Right ventricle myocardium inferior (tissue), 1 donor: ENCODE results near the gene GPR17. TPM values are rescaled to one million over a fixed set of nuclear protein-coding genes. Genes with fewer than 3 reads are reported as not detected.
A peak's percentile ranks its signal among the peaks of the same experiment; 100 is the strongest.

Experiments used
- ATAC-seq: fragments of 200-7000 bp; cut with Tn5 transposase; one replicate; pipeline ENCODE4 v1.9.1; 2020; ENCODE audit warnings: mild to moderate bottlenecking, moderate library complexity
- DNase-seq: peaks from one replicate; pipeline ENCODE4 v3.0.0; 2021; ENCODE audit errors: missing footprints
- intact Hi-C: fragments of 100-400 bp; cut with DNase I; formaldehyde crosslinking; loops from one replicate; pipeline ENCODE4 v1.11.0; 2022
- total RNA-seq: library from RNA; stranded (reverse); fragmentation: NEBNext Ultra II Directional; extraction: Animal tissue kit (Norgen Biotek cat#: 25700); gene quantifications from one replicate; pipeline ENCODE4 v1.2.1, GENCODE V29; 2021
- donor health status: DM: no; HTN: yes; CAD: no; lungs with severe emphysema.

The GPR17 gene
- total RNA-seq, 1 donor from 2014 or later: 0.16 TPM

DNA sequence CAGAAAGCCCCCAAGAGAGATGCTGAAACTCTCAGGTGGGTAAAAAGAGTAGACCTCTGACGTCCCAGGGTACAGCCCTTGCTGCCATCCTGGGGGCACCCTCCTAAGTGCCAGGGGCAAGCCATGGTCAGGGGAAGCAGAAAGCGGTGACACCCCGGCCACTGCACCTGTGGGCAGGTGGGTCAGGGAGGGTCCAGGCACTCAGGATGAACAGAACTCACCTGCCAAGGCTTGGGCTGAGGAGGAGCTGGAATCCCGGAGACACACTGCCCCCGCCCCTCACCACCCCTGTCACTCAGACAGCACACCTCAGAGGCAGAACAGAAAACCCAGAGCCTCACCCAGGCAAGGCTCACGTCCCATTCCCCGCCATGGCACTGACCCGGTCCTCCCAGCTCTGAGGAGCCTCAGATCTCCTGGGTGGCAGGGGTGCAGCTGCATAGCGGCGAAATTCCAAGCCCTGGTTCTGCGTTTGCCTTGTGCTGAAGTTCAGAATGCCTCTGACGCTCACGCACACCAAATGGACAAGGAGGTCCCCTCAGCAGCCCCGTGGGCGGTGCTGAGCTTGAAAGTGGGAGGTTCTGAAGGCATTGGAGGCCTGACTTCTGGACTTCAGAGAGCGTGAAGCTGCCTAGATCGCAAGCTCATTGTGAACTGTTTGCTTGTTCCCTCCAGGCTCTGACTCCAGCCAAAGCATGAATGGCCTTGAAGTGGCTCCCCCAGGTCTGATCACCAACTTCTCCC, 4.3 kb downstream of the GPR17 start:
- no peak for ATAC-seq
- intact Hi-C loops: no loop called here

DNA sequence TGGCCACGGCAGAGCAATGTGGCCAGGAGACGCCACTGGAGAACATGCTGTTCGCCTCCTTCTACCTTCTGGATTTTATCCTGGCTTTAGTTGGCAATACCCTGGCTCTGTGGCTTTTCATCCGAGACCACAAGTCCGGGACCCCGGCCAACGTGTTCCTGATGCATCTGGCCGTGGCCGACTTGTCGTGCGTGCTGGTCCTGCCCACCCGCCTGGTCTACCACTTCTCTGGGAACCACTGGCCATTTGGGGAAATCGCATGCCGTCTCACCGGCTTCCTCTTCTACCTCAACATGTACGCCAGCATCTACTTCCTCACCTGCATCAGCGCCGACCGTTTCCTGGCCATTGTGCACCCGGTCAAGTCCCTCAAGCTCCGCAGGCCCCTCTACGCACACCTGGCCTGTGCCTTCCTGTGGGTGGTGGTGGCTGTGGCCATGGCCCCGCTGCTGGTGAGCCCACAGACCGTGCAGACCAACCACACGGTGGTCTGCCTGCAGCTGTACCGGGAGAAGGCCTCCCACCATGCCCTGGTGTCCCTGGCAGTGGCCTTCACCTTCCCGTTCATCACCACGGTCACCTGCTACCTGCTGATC, 4.9 kb downstream of the GPR17 start:
- intact Hi-C loops: no loop called here
- peak; percentile 63 for DNase-seq
- no peak for ATAC-seq

More for the DNA sequence above, 4.3 kb downstream of the GPR17 start:
- peak; percentile 60 for DNase-seq

DNA sequence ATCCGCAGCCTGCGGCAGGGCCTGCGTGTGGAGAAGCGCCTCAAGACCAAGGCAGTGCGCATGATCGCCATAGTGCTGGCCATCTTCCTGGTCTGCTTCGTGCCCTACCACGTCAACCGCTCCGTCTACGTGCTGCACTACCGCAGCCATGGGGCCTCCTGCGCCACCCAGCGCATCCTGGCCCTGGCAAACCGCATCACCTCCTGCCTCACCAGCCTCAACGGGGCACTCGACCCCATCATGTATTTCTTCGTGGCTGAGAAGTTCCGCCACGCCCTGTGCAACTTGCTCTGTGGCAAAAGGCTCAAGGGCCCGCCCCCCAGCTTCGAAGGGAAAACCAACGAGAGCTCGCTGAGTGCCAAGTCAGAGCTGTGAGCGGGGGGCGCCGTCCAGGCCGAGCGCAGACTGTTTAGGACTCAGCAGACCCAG, 5.4 kb downstream of the GPR17 start:
- ATAC-seq (no peak), DNase-seq (peak; percentile 53)
- intact Hi-C loops: no loop called here

DNA sequence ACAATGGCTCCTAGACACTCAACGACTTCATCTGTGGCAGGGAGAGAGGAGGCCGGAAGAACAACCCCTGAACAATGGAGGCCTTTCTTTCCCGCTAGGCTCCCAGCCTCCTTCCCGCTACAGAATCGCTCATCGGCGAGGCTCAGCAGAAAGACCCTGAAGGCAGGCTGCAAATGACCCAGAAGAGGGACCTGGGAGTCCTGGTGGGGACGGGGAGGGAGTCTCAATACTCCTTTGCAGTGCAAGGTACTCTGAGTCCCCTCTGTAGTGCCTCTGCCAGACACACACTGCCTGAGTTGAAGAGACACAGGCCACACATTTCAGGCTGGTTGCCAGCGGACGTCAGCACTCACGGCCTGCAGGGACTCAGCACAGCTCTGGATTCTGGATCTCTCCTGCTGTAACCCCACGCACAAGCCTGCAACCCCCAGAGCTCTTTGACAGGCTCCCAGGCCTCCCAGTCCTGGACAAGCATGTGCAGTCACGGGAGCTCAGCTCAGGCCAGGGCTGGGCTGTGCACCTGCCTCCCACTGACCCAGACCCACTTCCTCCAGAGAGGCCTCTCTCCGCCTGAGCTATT, 6.1 kb downstream of the GPR17 start:
- ATAC-seq (peak; percentile 88), DNase-seq (peak; percentile 95)
- intact Hi-C loops: no loop called here

DNA sequence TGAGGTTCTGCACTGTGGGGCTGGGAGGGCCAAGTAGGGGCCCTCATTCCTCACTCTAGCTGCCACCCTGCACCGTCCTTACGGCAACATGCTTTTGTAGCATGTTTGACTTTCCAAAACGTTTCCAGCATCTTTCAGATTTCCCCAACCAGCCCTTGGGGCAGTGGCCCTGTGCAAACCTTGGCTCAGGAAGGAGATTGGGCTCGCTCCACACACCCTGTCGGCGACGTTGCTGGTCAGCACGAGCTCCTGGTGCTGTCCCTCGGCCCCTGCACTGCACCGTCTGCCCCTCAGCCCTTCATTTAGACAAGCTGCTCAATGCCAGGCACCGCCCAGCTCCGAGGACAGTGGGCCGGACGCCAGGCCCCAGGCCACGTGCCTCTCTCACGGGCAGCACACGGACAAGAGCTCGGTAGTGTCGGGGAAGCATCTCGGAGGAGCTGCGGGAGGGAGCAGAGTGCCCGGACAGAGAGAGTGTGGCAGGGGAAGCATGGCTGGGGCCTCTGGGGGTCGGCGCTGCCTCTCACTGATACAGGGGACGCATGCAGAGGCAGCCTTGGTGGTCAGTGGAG, 6.9 kb downstream of the GPR17 start:
- no peak for ATAC-seq
- DNase-seq: peak; percentile 47
- intact Hi-C loops: no loop called here

DNA sequence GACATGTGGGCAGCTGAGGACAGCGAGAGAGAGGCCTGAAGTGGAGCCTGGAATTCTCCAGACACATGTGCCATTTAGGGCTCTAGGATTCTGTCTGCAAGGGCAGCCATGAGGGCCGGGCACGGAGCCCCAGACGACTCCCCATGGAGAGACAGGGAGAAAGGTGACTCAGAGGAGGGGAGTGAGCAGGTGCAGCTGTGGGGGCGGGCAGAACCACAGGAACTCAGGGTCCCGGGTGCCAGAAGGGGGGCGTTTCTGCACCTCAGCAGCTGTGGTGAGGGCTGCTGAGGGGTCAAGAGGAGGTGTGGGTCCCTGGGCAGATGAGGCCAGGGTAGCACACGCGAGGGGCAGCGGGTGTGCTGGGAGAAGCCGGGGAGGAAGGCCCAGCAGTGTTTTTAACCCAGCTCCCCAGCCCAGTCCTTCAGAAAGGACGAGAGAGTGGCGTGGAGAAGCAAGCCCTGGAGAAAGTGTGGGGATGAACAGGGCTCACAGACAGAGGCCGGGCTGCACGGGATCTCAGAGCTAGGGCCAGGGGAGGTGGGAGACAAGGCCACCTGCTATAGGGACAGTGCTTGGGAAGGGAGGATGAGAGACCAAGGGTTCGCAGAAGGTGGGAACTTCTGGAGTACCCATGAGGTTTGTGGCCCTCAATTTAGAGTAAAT, 7.6 kb downstream of the GPR17 start:
- ATAC-seq (no peak), DNase-seq (peak; percentile 60)
- intact Hi-C loops: no loop called here

DNA sequence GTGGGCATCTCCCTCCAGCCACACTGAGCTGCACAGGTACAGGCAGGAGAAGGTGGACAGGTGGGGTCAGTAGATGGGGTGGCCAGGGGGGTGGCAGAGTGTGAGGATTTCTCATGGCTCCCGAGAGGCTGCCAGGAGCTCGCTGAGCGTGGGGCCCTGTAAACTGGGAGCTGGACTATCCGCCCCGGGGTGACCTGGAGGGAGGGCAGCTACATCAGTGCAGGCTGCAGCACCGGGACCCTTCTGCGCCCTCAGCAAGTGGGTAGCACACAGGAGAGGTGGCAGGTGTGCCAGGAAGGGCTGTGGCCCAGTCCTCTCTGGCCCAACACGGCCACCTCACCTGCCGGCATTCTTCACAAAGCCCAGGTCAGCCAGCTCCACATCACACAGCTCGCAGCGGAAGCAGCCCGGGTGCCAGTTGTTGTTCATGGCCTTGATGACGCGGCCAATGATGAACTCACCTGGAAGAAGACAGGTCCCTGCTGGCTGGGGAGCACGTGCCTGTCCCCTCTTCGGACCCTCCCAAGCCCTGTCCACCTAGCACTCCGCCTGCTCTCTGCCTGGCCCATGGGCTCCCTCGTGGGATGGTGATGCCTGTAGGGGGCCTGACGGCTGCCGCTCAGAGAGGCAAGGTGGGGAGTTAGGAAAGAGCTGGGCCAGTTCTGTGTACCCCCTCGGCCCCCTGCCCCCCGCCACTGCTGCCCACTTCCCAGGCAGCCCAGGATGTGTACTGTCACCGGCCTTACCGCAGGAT, 8.3 kb downstream of the GPR17 start:
- intact Hi-C loops: no loop called here
- peak; percentile 55 for DNase-seq
- ATAC-seq: no peak

DNA sequence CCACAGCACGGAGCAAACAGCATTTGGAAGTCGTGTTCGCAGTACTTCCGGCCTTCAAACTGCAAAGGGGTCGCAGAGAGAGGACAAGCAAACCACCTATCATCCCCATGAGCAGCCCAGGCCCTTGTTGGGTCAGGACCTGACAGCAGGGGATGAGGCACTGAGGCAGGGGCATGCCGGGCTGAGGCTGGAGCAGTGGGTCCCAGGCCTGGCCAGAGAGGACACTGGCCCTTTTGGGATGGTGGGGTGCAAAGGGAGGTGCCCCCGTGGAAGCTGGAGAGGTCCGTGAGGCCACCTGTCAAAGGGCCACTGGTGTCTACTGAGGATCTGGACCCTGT, 8.9 kb downstream of the GPR17 start:
- DNase-seq (no peak), ATAC-seq (no peak)
- intact Hi-C loops: no loop called here

DNA sequence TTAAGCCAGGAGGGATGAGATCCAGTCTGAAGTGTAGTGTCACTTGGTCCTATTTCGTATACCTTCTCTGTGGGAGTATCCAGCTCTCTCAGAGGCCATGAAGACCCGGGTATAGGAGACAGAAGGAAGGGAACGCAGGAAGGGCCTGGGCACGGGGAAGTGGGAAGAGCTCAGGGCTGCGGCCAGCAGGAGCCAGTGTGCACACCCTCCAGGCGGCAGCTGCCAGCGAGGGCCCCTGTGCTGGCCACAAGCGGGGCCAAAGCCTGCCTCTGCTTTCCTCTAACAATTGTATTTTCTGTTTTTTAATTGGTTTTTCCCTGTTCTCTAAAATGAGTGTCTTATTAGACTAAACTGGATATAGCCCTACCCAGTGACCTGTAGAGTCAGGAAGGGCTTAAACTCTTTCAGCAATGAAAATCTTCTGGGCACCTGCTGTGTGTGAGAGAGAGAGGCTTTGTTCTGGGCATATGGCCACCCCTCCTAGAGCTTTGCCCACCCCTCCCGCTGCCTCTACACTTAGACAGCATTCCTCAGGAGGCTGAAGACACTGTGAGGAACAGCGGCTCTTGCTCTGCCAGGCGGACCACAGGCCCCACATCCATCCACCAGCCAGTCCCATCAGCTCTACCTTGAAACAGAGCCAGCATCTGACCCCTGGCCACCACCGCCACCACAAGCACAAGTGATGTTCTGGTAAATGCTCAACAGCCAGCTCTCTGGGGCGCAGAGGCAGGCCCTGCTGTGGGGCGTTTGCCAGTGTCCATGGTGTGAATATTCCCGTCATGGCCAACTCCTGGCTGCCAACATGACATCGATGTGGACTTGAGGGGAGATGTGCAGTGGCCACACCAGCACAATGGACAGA, 9.5 kb downstream of the GPR17 start:
- DNase-seq (peak; percentile 74), ATAC-seq (peak; percentile 43)
- intact Hi-C loops: no loop called here

DNA sequence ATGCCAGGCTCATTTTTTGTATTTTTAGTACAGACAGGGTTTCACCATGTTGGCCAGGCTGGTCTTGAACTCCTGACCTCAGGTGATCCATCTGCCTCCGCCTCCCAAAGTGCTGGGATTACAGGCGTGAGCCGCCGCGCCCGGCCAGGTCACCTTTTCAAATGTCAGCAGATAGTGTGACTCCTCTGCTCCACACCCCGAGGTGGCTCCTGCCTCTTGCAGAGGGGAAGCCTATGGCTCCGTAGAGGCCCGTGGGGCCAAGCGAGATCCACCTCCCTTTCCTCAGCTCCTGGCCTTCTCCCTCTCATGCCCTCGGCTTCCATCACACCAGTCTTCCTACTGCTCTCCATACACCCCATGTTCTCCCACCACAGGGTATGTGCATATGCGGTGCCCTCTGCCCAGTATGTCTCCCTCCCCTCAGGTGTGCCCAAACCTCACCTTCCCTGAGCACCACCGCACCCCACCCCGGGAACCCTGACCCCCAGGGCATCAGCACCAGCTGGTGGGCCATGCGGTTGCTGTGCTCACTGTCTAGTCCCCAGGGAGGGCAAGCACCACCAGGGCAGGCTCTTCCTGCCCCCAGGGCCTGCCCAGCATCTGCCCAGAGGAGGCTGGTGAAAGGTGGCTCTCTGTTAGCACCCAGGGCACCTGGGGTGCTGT, 10.7 kb downstream of the GPR17 start:
- DNase-seq: peak; percentile 45

DNA sequence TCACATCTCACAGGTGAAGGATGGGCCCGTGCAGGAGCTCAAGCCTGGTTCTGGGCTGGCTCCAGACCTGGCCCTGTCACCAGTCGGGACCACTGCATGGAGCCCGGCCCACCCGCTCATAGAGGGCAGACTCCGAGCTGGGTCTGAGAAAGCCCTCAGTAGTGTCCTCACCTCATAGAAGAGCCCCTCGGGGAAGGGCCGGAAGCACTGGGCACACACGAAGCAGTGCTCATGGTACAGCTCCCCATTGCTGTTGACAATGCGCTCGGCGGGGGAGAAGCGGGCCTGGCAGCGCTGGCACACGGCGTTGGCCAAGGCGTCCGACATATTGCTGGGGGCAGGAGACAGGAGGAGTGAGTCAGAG, 11.3 kb downstream of the GPR17 start:
- DNase-seq (peak; percentile 62), ATAC-seq (no peak)
- intact Hi-C loops: no loop called here

More for the DNA sequence above, 10.7 kb downstream of the GPR17 start:
- ATAC-seq: no peak
- intact Hi-C loops: no loop called here

DNA sequence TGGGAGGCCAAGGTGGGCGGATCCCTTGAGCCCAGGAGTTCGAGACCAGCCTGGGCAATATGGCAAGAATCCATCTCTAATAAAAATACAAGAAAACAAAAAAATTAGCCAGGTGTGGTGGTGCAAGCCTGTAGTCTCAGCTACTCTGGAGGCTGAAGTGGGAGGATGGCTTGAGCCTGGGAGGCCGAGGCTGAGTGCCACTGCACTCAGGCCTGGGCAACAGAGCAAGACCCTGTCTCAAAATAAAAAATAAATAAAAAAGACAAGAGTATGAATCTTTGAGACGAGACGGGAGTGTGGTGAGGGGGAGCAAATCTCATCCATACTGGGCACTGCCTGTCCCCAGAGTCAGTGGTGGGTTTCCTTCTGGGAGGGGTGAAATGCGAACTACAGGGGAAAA, 12.2 kb downstream of the GPR17 start:
- intact Hi-C loops: loop anchor here (2.0 kb wide), 1 partner anchor 17 kb away; the partner anchor contains the start of gene LIMS2
- no peak for DNase-seq
- ATAC-seq: no peak

DNA sequence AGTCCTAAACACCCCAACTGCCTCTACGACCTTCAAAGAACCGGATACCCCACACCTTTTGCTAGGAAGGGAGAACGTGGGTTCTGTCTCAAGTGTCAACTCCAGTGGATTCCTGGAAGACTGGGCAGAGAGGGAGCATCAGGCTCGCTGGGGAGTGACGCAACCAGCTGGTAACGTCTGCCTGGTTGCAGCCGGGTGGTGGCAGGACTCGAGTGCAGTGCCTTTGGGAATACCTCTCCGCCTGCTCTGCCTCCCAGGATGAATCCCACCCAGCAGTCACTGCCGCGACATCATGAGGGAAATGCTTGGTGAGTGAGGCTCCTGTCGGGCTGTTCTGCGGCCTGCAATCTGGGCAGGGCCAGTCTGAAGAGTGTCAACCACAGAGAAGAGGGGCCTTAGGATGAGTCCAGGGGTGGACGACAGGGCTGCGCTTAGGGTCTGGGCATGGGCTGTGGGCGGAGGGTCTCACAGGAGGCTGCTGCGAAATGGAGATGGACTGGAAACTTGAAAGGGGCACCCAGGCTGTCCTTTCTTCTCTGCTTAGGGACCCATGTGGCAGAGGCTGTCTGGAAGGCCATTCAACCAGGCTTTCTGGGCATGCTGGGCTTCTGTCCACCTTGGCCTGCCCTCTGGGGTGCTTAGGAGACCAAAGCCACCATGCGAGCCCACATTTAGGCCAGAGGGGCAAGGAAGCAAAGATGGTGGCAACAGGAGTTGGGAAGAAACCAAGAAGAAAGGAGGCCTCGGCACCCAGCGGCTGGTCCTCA, 12.9 kb downstream of the GPR17 start:
- intact Hi-C loops: loop anchor here (2.0 kb wide), 1 partner anchor 16 kb away; the partner anchor contains the start of gene LIMS2
- DNase-seq (peak; percentile 66), ATAC-seq (no peak)

DNA sequence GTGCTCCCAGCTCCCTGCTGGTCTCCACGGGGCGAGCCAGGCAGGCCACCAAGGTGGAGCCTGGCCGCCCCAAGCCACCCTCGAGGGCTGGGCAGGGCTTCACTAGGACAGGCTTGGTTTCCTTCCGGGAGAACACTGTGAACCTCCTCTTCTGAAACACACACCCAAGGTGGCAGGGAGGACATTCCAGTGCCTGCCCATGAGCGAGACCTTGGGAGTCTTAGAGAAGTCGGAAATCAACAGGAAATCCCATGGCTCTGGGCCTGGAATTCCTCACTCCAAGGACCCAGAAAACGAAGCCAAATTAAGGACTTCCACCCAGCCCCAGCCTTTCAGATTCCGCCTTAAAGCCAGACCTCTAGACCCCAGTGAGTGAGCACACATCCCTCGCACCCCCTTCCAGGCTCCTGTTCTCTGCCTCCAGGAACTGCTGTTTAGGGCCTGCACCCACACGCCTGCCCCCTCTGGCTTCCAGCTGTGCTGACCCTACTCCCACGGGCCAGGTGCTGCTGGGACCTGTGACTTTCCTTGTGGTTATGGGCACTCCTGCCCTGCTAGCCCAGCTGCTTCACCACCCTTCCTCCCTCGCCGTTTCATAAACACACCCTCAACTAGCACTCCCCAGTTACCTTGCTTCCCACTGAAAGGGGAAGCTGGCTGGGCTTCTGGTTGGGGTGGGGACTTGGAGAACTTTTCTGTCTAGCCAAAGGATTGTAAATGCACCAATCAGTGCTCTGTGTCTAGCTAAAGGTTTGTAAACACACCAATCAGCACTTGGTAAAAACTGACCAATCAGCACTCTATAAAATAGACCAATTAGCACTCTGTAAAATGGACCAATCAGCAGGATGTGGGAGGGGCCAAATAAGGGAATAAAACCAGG, 13.7 kb downstream of the GPR17 start:
- peak; percentile 64 for DNase-seq
- ATAC-seq: peak; percentile 24
- intact Hi-C loops: loop anchor here (2.0 kb wide), 1 partner anchor 15 kb away; the partner anchor contains the start of gene LIMS2

DNA sequence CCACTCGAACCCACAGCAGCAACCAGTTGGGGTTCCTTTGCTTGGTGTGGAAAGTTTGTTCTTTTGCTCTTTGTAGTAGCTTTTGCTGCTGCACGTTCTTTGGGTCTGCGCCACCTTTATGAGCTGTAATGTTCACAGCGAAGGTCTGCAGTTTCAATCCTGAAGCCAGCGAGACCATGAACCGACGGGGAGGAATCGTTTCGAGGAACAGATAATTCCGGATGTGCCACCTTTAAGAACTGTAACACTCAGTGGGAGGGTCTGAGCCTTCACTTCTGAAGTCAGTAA, 14.3 kb downstream of the GPR17 start:
- no peak for ATAC-seq
- intact Hi-C loops: no loop called here
- no peak for DNase-seq
